Fibroblast of lung (primary cell): ENCODE results near the gene THRB.

Source experiments
- EZH2 ChIP-seq: IDR thresholded peaks from 2 replicates; pipeline ENCODE4 v1.5.1; 2012; ENCODE audit warnings: low read length, control low read depth, mild to moderate bottlenecking; ENCODE audit errors: missing control alignments
- TF ChIP-seq, protein P1 (sequence below), 2 donors: IDR thresholded peaks in 1 of 2; conservative IDR thresholded peaks in 1 of 2; 1 replicate in 1 of 2; 2 replicates in 1 of 2; pipeline ENCODE4 v1.5.1; 2011 to 2012; ENCODE audit warnings: low read length in 2 of 2, control low read depth in 1 of 2, inconsistent platforms in 1 of 2, low read depth in 1 of 2, mild to moderate bottlenecking in 1 of 2

- TF ChIP-seq, protein P1, sequence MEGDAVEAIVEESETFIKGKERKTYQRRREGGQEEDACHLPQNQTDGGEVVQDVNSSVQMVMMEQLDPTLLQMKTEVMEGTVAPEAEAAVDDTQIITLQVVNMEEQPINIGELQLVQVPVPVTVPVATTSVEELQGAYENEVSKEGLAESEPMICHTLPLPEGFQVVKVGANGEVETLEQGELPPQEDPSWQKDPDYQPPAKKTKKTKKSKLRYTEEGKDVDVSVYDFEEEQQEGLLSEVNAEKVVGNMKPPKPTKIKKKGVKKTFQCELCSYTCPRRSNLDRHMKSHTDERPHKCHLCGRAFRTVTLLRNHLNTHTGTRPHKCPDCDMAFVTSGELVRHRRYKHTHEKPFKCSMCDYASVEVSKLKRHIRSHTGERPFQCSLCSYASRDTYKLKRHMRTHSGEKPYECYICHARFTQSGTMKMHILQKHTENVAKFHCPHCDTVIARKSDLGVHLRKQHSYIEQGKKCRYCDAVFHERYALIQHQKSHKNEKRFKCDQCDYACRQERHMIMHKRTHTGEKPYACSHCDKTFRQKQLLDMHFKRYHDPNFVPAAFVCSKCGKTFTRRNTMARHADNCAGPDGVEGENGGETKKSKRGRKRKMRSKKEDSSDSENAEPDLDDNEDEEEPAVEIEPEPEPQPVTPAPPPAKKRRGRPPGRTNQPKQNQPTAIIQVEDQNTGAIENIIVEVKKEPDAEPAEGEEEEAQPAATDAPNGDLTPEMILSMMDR (conservative IDR thresholded peaks at IDR 0.05 in 1 of 2, IDR thresholded peaks at IDR 0.05 in 1 of 2; ENCODE audit: low read depth in 1 of 2, low read length in 2 of 2), result no peak
- TF ChIP-seq EZH2, result no peak
Measured at GRCh38 chr3:24508423-24508839, 13.8 kb upstream of the THRB start.
